ENCODE results near the gene VPS26A.
A peak's percentile ranks its signal among the peaks of the same experiment; 100 is the strongest.
"Not testable (repeated sequence)": the region's sequence is repeated elsewhere in the genome, so short reads cannot be mapped to it uniquely, and the experiment has no call there.

Gene VPS26A

GRCh38 chr10:69107176-69107490 is 16.8 kb upstream of the VPS26A start:
- DNase-seq (ENCODE audit: insufficient read length) (no peak), FAIRE-seq (no peak)
- TF ChIP-seq POLR2AphosphoS5 (IDR thresholded peaks at IDR 0.05; ENCODE audit: low read depth, low read length) (no peak), POLR2A (IDR thresholded peaks at IDR 0.05; ENCODE audit: low read depth, low read length) (no peak), TAF1 (IDR thresholded peaks at IDR 0.05; ENCODE audit: borderline replicate concordance, low read depth, low read length) (no peak)

GRCh38 chr10:69107699-69108098 is 16.3 kb upstream of the VPS26A start:
- no peak for FAIRE-seq
- TF ChIP-seq TAF1 (IDR thresholded peaks at IDR 0.05; ENCODE audit: borderline replicate concordance, low read depth, low read length) (no peak), POLR2A (IDR thresholded peaks at IDR 0.05; ENCODE audit: low read depth, low read length) (no peak), POLR2AphosphoS5 (IDR thresholded peaks at IDR 0.05; ENCODE audit: low read depth, low read length) (no peak)
- no peak for DNase-seq (ENCODE audit: insufficient read length)

GRCh38 chr10:69119896-69120295 is 4.1 kb upstream of the VPS26A start:
- TF ChIP-seq POLR2AphosphoS5 (IDR thresholded peaks at IDR 0.05; ENCODE audit: low read depth, low read length), result no peak
- no peak for TF ChIP-seq POLR2A (IDR thresholded peaks at IDR 0.05; ENCODE audit: low read depth, low read length)
- no peak for TF ChIP-seq TAF1 (IDR thresholded peaks at IDR 0.05; ENCODE audit: borderline replicate concordance, low read depth, low read length)
- FAIRE-seq (no peak), DNase-seq (ENCODE audit: insufficient read length) (no peak)

GRCh38 chr10:69123306-69123746 is 652 bp upstream of the VPS26A start:
- FAIRE-seq (no peak), DNase-seq (ENCODE audit: insufficient read length) (no peak)
- TF ChIP-seq POLR2A (IDR thresholded peaks at IDR 0.05; ENCODE audit: low read depth, low read length), result no peak
- TF ChIP-seq TAF1 (IDR thresholded peaks at IDR 0.05; ENCODE audit: borderline replicate concordance, low read depth, low read length), result 0 out of 2 replicates have a peak, but pooled peaks have one; percentile 33

GRCh38 chr10:69124563-69125268 is 738 bp downstream of the VPS26A start:
- DNase-seq (ENCODE audit: insufficient read length), result peak; percentile 18
- TF ChIP-seq POLR2AphosphoS5 (IDR thresholded peaks at IDR 0.05; ENCODE audit: low read depth, low read length), result no peak
- no peak for TF ChIP-seq TAF1 (IDR thresholded peaks at IDR 0.05; ENCODE audit: borderline replicate concordance, low read depth, low read length)
- TF ChIP-seq POLR2A (IDR thresholded peaks at IDR 0.05; ENCODE audit: low read depth, low read length), result no peak
- peak; percentile 30 for FAIRE-seq

GRCh38 chr10:69125554-69125953 is 1.6 kb downstream of the VPS26A start:
- TF ChIP-seq POLR2AphosphoS5 (IDR thresholded peaks at IDR 0.05; ENCODE audit: low read depth, low read length) (no peak), TAF1 (IDR thresholded peaks at IDR 0.05; ENCODE audit: borderline replicate concordance, low read depth, low read length) (no peak), POLR2A (IDR thresholded peaks at IDR 0.05; ENCODE audit: low read depth, low read length) (no peak)
- no peak for DNase-seq (ENCODE audit: insufficient read length)
- no peak for FAIRE-seq

GRCh38 chr10:69130251-69130650 is 6.3 kb downstream of the VPS26A start:
- no peak for FAIRE-seq
- DNase-seq (ENCODE audit: insufficient read length), result no peak
- TF ChIP-seq POLR2AphosphoS5 (IDR thresholded peaks at IDR 0.05; ENCODE audit: low read depth, low read length) (no peak), POLR2A (IDR thresholded peaks at IDR 0.05; ENCODE audit: low read depth, low read length) (no peak), TAF1 (IDR thresholded peaks at IDR 0.05; ENCODE audit: borderline replicate concordance, low read depth, low read length) (no peak)

GRCh38 chr10:69139961-69140360 is 16.0 kb downstream of the VPS26A start:
- FAIRE-seq, result no peak
- DNase-seq (ENCODE audit: insufficient read length), result no peak
- no peak for TF ChIP-seq POLR2A (IDR thresholded peaks at IDR 0.05; ENCODE audit: low read depth, low read length)
- TF ChIP-seq POLR2AphosphoS5 (IDR thresholded peaks at IDR 0.05; ENCODE audit: low read depth, low read length), result no peak
- no peak for TF ChIP-seq TAF1 (IDR thresholded peaks at IDR 0.05; ENCODE audit: borderline replicate concordance, low read depth, low read length)

GRCh38 chr10:69141304-69141703 is 17.3 kb downstream of the VPS26A start:
- TF ChIP-seq POLR2A (IDR thresholded peaks at IDR 0.05; ENCODE audit: low read depth, low read length) (no peak), POLR2AphosphoS5 (IDR thresholded peaks at IDR 0.05; ENCODE audit: low read depth, low read length) (no peak), TAF1 (IDR thresholded peaks at IDR 0.05; ENCODE audit: borderline replicate concordance, low read depth, low read length) (no peak)
- no peak for DNase-seq (ENCODE audit: insufficient read length)
- no peak for FAIRE-seq

GRCh38 chr10:69142074-69142473 is 18.1 kb downstream of the VPS26A start:
- not testable (repeated sequence) for FAIRE-seq

GRCh38 chr10:69142983-69143382 is 19.0 kb downstream of the VPS26A start:
- FAIRE-seq (no peak), DNase-seq (ENCODE audit: insufficient read length) (no peak)
- no peak for TF ChIP-seq POLR2A (IDR thresholded peaks at IDR 0.05; ENCODE audit: low read depth, low read length)
- no peak for TF ChIP-seq POLR2AphosphoS5 (IDR thresholded peaks at IDR 0.05; ENCODE audit: low read depth, low read length)
- no peak for TF ChIP-seq TAF1 (IDR thresholded peaks at IDR 0.05; ENCODE audit: borderline replicate concordance, low read depth, low read length)

More at GRCh38 chr10:69142074-69142473, 18.1 kb downstream of the VPS26A start:
- not testable (repeated sequence) for DNase-seq (ENCODE audit: insufficient read length)

GRCh38 chr10:69145329-69145728 is 21.4 kb downstream of the VPS26A start:
- FAIRE-seq (no peak), DNase-seq (ENCODE audit: insufficient read length) (no peak)
- TF ChIP-seq POLR2AphosphoS5 (IDR thresholded peaks at IDR 0.05; ENCODE audit: low read depth, low read length), result no peak
- no peak for TF ChIP-seq POLR2A (IDR thresholded peaks at IDR 0.05; ENCODE audit: low read depth, low read length)
- TF ChIP-seq TAF1 (IDR thresholded peaks at IDR 0.05; ENCODE audit: borderline replicate concordance, low read depth, low read length), result no peak

Data from GM12892 (cell line).